H9 (cell line): ENCODE results near the gene SLC25A40. TPM values are rescaled to one million over a fixed set of nuclear protein-coding genes. Genes with fewer than 3 reads are reported as not detected.

Experiments
- DNase-seq: peaks from one replicate; pipeline ENCODE4 v3.0.0-alpha.2; 2017
- H2AFZ ChIP-seq: one replicate; pipeline ENCODE4 v1.6.1; 2013; ENCODE audit warnings: mild to moderate bottlenecking, low read length, control low read depth, moderate library complexity
- H2AK5ac ChIP-seq: 2 replicates; pipeline ENCODE4 v1.6.1; 2013; ENCODE audit warnings: low read length, control low read depth, mixed read lengths; ENCODE audit not compliant: insufficient read length
- H2BK120ac ChIP-seq: one replicate; pipeline ENCODE4 v1.6.1; 2013; ENCODE audit warnings: low read depth, mild to moderate bottlenecking, low read length, control low read depth, inconsistent platforms; ENCODE audit not compliant: poor library complexity, severe bottlenecking
- H2BK12ac ChIP-seq: 2 replicates; pipeline ENCODE4 v1.6.1; 2013; ENCODE audit warnings: low read length, control low read depth, mixed read lengths, low read depth; ENCODE audit not compliant: insufficient read length
- H2BK15ac ChIP-seq: 2 replicates; pipeline ENCODE4 v1.6.1; 2013; ENCODE audit warnings: low read depth, low read length, control low read depth
- H2BK20ac ChIP-seq: one replicate; pipeline ENCODE4 v1.6.1; 2013; ENCODE audit warnings: low read depth, mild to moderate bottlenecking, low read length, control low read depth, inconsistent platforms; ENCODE audit not compliant: poor library complexity, severe bottlenecking
- H2BK5ac ChIP-seq: 2 replicates; pipeline ENCODE4 v1.6.1; 2013; ENCODE audit warnings: low read length, control low read depth, mixed read lengths; ENCODE audit not compliant: insufficient read length
- H3K14ac ChIP-seq: 2 replicates; pipeline ENCODE4 v1.6.1; 2013; ENCODE audit warnings: low read length, control low read depth; ENCODE audit not compliant: insufficient read depth
- H3K18ac ChIP-seq: 2 replicates; pipeline ENCODE4 v1.6.1; 2013; ENCODE audit warnings: low read depth, mild to moderate bottlenecking, mixed read lengths, low read length, control low read depth; ENCODE audit not compliant: insufficient read length
- H3K23ac ChIP-seq: 2 replicates; pipeline ENCODE4 v1.6.1; 2013; ENCODE audit warnings: low read length, control low read depth, mixed read lengths, low read depth; ENCODE audit not compliant: insufficient read length
- H3K23me2 ChIP-seq: 2 replicates; pipeline ENCODE4 v1.6.1; 2013; ENCODE audit warnings: low read depth, mild to moderate bottlenecking, mixed read lengths, low read length, control low read depth; ENCODE audit not compliant: insufficient read length, poor library complexity, severe bottlenecking
- H3K27ac ChIP-seq: 2 replicates; pipeline ENCODE4 v1.5.1; 2013; ENCODE audit warnings: low read length, control low read depth, mixed read lengths, low read depth; ENCODE audit not compliant: insufficient read length
- H3K27me3 ChIP-seq: 2 replicates; pipeline ENCODE4 v1.6.1; 2013; ENCODE audit warnings: low read length, control low read depth, inconsistent platforms; ENCODE audit not compliant: insufficient read depth
- H3K4ac ChIP-seq: 2 replicates; pipeline ENCODE4 v1.6.1; 2013; ENCODE audit warnings: low read depth, mild to moderate bottlenecking, control low read depth, inconsistent platforms, low read length, moderate library complexity
- H3K4me1 ChIP-seq: 2 replicates; pipeline ENCODE4 v1.6.1; 2013; ENCODE audit warnings: low read length, control low read depth, inconsistent platforms; ENCODE audit not compliant: insufficient read depth
- H3K4me2 ChIP-seq: 2 replicates; pipeline ENCODE4 v1.6.1; 2013; ENCODE audit warnings: low read length, control low read depth, mixed read lengths; ENCODE audit not compliant: insufficient read length, insufficient read depth
- H3K56ac ChIP-seq: 2 replicates; pipeline ENCODE4 v1.6.1; 2013; ENCODE audit warnings: low read depth, mild to moderate bottlenecking, mixed read lengths, low read length, control low read depth; ENCODE audit not compliant: insufficient read length
- H3K79me1 ChIP-seq: 2 replicates; pipeline ENCODE4 v1.6.1; 2013; ENCODE audit warnings: low read depth, mild to moderate bottlenecking, moderate library complexity, low read length, control low read depth, inconsistent platforms; ENCODE audit not compliant: insufficient read depth, poor library complexity, severe bottlenecking
- H3K79me2 ChIP-seq: 2 replicates; pipeline ENCODE4 v1.6.1; 2013; ENCODE audit warnings: low read length, control low read depth, inconsistent platforms; ENCODE audit not compliant: insufficient read depth
- H3K9ac ChIP-seq: 2 replicates; pipeline ENCODE4 v1.6.1; 2013; ENCODE audit warnings: low read length, control low read depth, mixed read lengths; ENCODE audit not compliant: insufficient read length; ENCODE audit errors: extremely low read depth
- H3K9me3 ChIP-seq: one replicate; pipeline ENCODE4 v1.6.1; 2013; ENCODE audit warnings: low read depth, low read length, inconsistent platforms; ENCODE audit not compliant: control insufficient read depth
- H3T11ph ChIP-seq: one replicate; pipeline ENCODE4 v1.6.1; 2013; ENCODE audit warnings: mild to moderate bottlenecking, low read length, control low read depth, inconsistent platforms
- H4K20me1 ChIP-seq: one replicate; pipeline ENCODE4 v1.6.1; 2013; ENCODE audit not compliant: control insufficient read depth, insufficient read length, insufficient read depth
- H4K5ac ChIP-seq: 2 replicates; pipeline ENCODE4 v1.6.1; 2013; ENCODE audit warnings: low read depth, mild to moderate bottlenecking, mixed read lengths, low read length, control low read depth; ENCODE audit not compliant: insufficient read length
- H4K8ac ChIP-seq: replicated peaks from 2 replicates; pipeline ENCODE4 v1.6.1; 2013; ENCODE audit warnings: low read length, control low read depth, mixed read lengths, low read depth; ENCODE audit not compliant: insufficient read length
- H4K91ac ChIP-seq: 2 replicates; pipeline ENCODE4 v1.6.1; 2013; ENCODE audit warnings: low read depth, mild to moderate bottlenecking, moderate library complexity, mixed read lengths, low read length, control low read depth; ENCODE audit not compliant: insufficient read length
- H3K27ac Mint-ChIP-seq, 3 experiments: 2 replicates in 2 of 3; 3 replicates in 1 of 3; pipeline ENCODE4 v1.8.0; 2020 to 2021; ENCODE audit warnings: mixed read lengths in 3 of 3, mild to moderate bottlenecking in 1 of 3, moderate library complexity in 1 of 3
- H3K27me3 Mint-ChIP-seq: 2 replicates; pipeline ENCODE4 v1.8.0; 2021; ENCODE audit warnings: low read depth, mild to moderate bottlenecking, moderate library complexity, mixed read lengths
- H3K36me3 Mint-ChIP-seq, 3 experiments: 2 replicates in 2 of 3; 3 replicates in 1 of 3; pipeline ENCODE4 v1.8.0; 2020 to 2021; ENCODE audit warnings: low read depth in 3 of 3, mixed read lengths in 3 of 3; ENCODE audit not compliant: insufficient read depth in 1 of 3
- H3K4me1 Mint-ChIP-seq, 2 experiments: 2 replicates each; pipeline ENCODE4 v1.8.0; 2020; ENCODE audit warnings: mixed read lengths in 2 of 2
- H3K4me3 Mint-ChIP-seq, 2 experiments: 2 replicates in 1 of 2; 3 replicates in 1 of 2; pipeline ENCODE4 v1.8.0; 2020 to 2021; ENCODE audit warnings: mild to moderate bottlenecking in 2 of 2, mixed read lengths in 2 of 2, moderate library complexity in 1 of 2
- H3K9me3 Mint-ChIP-seq, 2 experiments: 2 replicates in 1 of 2; 3 replicates in 1 of 2; pipeline ENCODE4 v1.8.0; 2020; ENCODE audit warnings: mild to moderate bottlenecking in 2 of 2, mixed read lengths in 2 of 2, moderate library complexity in 1 of 2
- WGBS: extraction: QIAGEN DNeasy Blood & Tissue Kit; methylation state at CpG from one replicate; pipeline ENCODE4 v1.1.7; 2013; ENCODE audit warnings: missing lambda C conversion rate, low lambda C conversion rate, mixed read lengths; ENCODE audit not compliant: insufficient read length; ENCODE audit errors: extremely low coverage; 5-methylcytosine and 5-hydroxymethylcytosine counted together
- total RNA-seq: library from RNA; stranded (reverse); gene quantifications from 2 replicates; pipeline ENCODE4 v1.2.1, GENCODE V29; 2021
- TF ChIP-seq, protein P1 (sequence below): fragments of 200-600 bp; sonication (generic); conservative IDR thresholded peaks from 3 replicates; pipeline ENCODE4 v1.8.0; 2021; ENCODE audit warnings: antibody characterized with exemption, mild to moderate bottlenecking

SLC25A40 gene
- total RNA-seq, 1 experiment from 2014 or later, result 10.4 TPM

DNA sequence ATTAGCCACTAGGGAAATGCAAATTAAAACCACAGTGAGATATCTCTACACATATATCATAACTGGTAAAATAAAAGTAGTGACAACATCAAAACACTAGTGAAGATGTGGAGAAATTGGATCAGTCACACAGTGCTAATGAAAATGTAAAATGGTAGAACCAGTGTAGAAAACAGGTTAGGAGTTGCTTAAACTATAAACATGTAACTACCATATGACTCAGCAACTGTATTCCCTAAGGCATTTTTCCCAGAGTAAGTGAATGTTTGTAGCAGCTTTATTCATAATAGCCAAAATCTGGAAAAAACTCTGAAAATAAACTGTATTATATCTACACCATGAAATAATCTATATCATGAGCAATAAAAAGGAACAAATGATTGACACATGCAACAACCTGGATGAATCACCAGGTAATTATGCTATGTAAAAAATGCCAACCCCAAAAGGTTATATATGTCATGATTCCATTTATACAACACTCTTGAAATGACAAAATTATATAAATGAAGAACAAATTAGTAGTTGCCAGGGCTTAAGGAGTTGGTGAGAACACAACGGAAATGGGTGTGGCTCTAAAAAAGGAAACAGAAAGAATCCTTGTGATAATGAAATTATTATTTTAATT is 22.8 kb downstream of the SLC25A40 start:
- no peaks in the 10 kb centered on the region for H3K23me2 ChIP-seq
- no peak overlapping the region for H2BK5ac ChIP-seq
- H2BK12ac ChIP-seq, result no peak overlapping the region
- H3K27ac ChIP-seq, result no peak overlapping the region
- no peak overlapping the region for H3K56ac ChIP-seq
- H2AK5ac ChIP-seq, result no peak overlapping the region
- H3K23ac ChIP-seq, result no peak overlapping the region
- H3T11ph ChIP-seq, result no peak overlapping the region
- H4K5ac ChIP-seq, result no peak overlapping the region
- H3K18ac ChIP-seq, result no peak overlapping the region
- Mint-ChIP-seq H3K4me1 (peaks cover 4 to 6% of the 10 kb centered on the region in 2 experiments), H3K27me3 (no peaks in the 10 kb centered on the region), H3K36me3 (peaks cover 13 to 39% (median 28%) of the 10 kb centered on the region in 3 experiments), H3K9me3 (peaks cover 0 to 3% of the 10 kb centered on the region in 2 experiments; a peak in 3 of 5 replicates), H3K27ac (no peak overlapping the region), H3K4me3 (no peak overlapping the region)
- no peaks in the 10 kb centered on the region for H3K9me3 ChIP-seq
- no peak overlapping the region for H3K9ac ChIP-seq
- no peak overlapping the region for H2AFZ ChIP-seq
- no CpG with 5 or more reads among the region's 1 CpG for WGBS
- no peak overlapping the region for H2BK120ac ChIP-seq
- H4K20me1 ChIP-seq, result no peaks in the 10 kb centered on the region
- no peak overlapping the region for H3K14ac ChIP-seq
- H2BK20ac ChIP-seq, result no peak overlapping the region
- no peak overlapping the region for H3K4ac ChIP-seq
- no peak overlapping the region for H4K91ac ChIP-seq
- no peak for DNase-seq
- no peaks in the 10 kb centered on the region for H3K4me1 ChIP-seq
- H2BK15ac ChIP-seq, result no peak overlapping the region
- no peaks in the 10 kb centered on the region for H3K79me2 ChIP-seq
- no peak overlapping the region for H4K8ac ChIP-seq
- TF ChIP-seq, protein P1, sequence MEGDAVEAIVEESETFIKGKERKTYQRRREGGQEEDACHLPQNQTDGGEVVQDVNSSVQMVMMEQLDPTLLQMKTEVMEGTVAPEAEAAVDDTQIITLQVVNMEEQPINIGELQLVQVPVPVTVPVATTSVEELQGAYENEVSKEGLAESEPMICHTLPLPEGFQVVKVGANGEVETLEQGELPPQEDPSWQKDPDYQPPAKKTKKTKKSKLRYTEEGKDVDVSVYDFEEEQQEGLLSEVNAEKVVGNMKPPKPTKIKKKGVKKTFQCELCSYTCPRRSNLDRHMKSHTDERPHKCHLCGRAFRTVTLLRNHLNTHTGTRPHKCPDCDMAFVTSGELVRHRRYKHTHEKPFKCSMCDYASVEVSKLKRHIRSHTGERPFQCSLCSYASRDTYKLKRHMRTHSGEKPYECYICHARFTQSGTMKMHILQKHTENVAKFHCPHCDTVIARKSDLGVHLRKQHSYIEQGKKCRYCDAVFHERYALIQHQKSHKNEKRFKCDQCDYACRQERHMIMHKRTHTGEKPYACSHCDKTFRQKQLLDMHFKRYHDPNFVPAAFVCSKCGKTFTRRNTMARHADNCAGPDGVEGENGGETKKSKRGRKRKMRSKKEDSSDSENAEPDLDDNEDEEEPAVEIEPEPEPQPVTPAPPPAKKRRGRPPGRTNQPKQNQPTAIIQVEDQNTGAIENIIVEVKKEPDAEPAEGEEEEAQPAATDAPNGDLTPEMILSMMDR, result no peak
- no peaks in the 10 kb centered on the region; the same call in 1 of the 2 replicates for H3K27me3 ChIP-seq
- no peak overlapping the region for H3K4me2 ChIP-seq
- no peaks in the 10 kb centered on the region for H3K79me1 ChIP-seq
